Measurements from ENCODE around the gene DAB1.

Gene DAB1

GRCh38 chr1:57289781-57290180, 134.1 kb downstream of the DAB1 start (continued):
- no peak for TF ChIP-seq ZNF555 (tag by site-specific recombination; conservative IDR thresholded peaks at IDR 0.05)
- no peak for TF ChIP-seq ZNF692 (tag by site-specific recombination; IDR thresholded peaks at IDR 0.05)
- TF ChIP-seq, protein P1, sequence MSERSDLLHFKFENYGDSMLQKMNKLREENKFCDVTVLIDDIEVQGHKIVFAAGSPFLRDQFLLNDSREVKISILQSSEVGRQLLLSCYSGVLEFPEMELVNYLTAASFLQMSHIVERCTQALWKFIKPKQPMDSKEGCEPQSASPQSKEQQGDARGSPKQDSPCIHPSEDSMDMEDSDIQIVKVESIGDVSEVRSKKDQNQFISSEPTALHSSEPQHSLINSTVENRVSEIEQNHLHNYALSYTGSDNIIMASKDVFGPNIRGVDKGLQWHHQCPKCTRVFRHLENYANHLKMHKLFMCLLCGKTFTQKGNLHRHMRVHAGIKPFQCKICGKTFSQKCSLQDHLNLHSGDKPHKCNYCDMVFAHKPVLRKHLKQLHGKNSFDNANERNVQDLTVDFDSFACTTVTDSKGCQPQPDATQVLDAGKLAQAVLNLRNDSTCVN (tag by site-specific recombination; optimal IDR thresholded peaks at IDR 0.05): no peak
- TF ChIP-seq ZNF362 (tag by site-specific recombination; IDR thresholded peaks at IDR 0.05): no peak
- TF ChIP-seq ZNF292 (tag by site-specific recombination; IDR thresholded peaks at IDR 0.05; ENCODE audit: borderline replicate concordance, low read depth): no peak
- TF ChIP-seq ZNF529 (tag by site-specific recombination; IDR thresholded peaks at IDR 0.05; ENCODE audit: insufficient replicate concordance): no peak
- no peak for TF ChIP-seq ZNF433 (tag by site-specific recombination; IDR thresholded peaks at IDR 0.05; ENCODE audit: low read depth)

DNA sequence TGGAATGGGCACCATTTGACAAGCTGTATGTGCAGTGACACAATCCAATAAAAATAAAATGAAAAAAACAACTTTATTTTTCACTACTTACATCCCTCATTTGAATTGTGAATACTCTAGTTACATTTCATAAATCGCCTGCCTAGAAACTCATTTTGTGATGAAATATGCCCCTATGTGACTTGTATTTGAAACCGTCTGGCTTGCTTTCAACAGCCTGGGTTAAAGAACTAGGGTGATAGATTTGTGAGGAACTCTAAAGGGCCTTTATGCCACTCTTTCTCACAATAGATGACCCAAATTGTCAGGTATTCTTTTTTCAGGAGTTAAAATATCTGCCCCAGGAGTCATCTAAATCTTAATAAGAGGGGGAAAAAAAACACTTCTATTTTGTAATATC, 137.9 kb downstream of the DAB1 start:
- H3K4me1 ChIP-seq (ENCODE audit: control insufficient read depth, insufficient read depth, low read length): no peaks in the 10 kb centered on the region
- ChIA-PET CTCF (interaction anchor here (0.6 kb wide), 2 partner anchors 12 to 463 kb away, joined by 3 read pairs; no protein-coding TSS in a partner anchor), POLR2A (no interaction called here)
- TF ChIP-seq ZNF785 (tag by site-specific recombination; IDR thresholded peaks at IDR 0.05) (no peak), GLIS1 (tag by site-specific recombination; IDR thresholded peaks at IDR 0.05) (no peak), ZNF155 (tag by site-specific recombination; IDR thresholded peaks at IDR 0.05) (no peak), REPIN1 (tag by site-specific recombination; IDR thresholded peaks at IDR 0.05; ENCODE audit: low read depth) (no peak), ZNF221 (tag by site-specific recombination; IDR thresholded peaks at IDR 0.05; ENCODE audit: borderline replicate concordance) (no peak), ZNF621 (tag by site-specific recombination; IDR thresholded peaks at IDR 0.05) (no peak), EGR2 (tag by site-specific recombination; IDR thresholded peaks at IDR 0.05; ENCODE audit: low read depth) (no peak)
- H3K4me3 ChIP-seq (ENCODE audit: low read depth, low read length): no peak overlapping the region
- H3K27ac ChIP-seq (ENCODE audit: extremely low read depth, low read depth, low read length): no peak overlapping the region
- no peaks in the 10 kb centered on the region for H3K9me3 ChIP-seq (ENCODE audit: control insufficient read depth, insufficient read depth, low read depth, low read length)
- H3K36me3 ChIP-seq (ENCODE audit: control insufficient read depth in 2 of 2, insufficient read depth in 1 of 2, low read length in 2 of 2): no peaks in the 10 kb centered on the region

GRCh38 chr1:57282411-57282810, 141.4 kb downstream of the DAB1 start:
- Histone ChIP-seq H3K4me3 (ENCODE audit: low read depth, low read length) (no peak overlapping the region), H3K4me1 (ENCODE audit: control insufficient read depth, insufficient read depth, low read length) (no peaks in the 10 kb centered on the region), H3K36me3 (ENCODE audit: control insufficient read depth in 2 of 2, insufficient read depth in 1 of 2, low read length in 2 of 2) (no peaks in the 10 kb centered on the region), H3K9me3 (ENCODE audit: control insufficient read depth, insufficient read depth, low read depth, low read length) (no peaks in the 10 kb centered on the region), H3K27ac (ENCODE audit: extremely low read depth, low read depth, low read length) (no peak overlapping the region)
- ChIA-PET CTCF (interaction anchor here (0.6 to 1.1 kb wide), 2 partner anchors 77 to 1384 kb away, joined by 3 to 4 read pairs; no protein-coding TSS in a partner anchor), POLR2A (no interaction called here)
- TF ChIP-seq ZNF658 (tag by site-specific recombination; IDR thresholded peaks at IDR 0.05) (no peak), ZNF549 (tag by site-specific recombination; IDR thresholded peaks at IDR 0.05) (no peak), ZNF596 (tag by site-specific recombination; IDR thresholded peaks at IDR 0.05) (no peak), ZNF664 (tag by site-specific recombination; IDR thresholded peaks at IDR 0.05) (no peak), YY2 (tag by site-specific recombination; IDR thresholded peaks at IDR 0.05) (no peak), ZNF621 (tag by site-specific recombination; IDR thresholded peaks at IDR 0.05) (no peak), BCL11A (tag by site-specific recombination; IDR thresholded peaks at IDR 0.05; ENCODE audit: low read depth) (no peak), ZNF623 (tag by site-specific recombination; IDR thresholded peaks at IDR 0.05) (no peak), ZNF426 (tag by site-specific recombination; IDR thresholded peaks at IDR 0.05) (no peak)
- TF ChIP-seq, protein P2, sequence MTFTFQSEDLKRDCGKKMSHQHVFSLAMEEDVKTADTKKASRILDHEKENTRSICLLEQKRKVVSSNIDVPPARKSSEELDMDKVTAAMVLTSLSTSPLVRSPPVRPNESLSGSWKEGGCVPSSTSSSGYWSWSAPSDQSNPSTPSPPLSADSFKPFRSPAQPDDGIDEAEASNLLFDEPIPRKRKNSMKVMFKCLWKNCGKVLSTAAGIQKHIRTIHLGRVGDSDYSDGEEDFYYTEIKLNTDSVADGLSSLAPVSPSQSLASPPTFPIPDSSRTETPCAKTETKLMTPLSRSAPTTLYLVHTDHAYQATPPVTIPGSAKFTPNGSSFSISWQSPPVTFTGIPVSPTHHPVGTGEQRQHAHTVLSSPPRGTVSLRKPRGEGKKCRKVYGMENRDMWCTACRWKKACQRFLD (tag by site-specific recombination; IDR thresholded peaks at IDR 0.05): no peak
- TF ChIP-seq, protein P3, sequence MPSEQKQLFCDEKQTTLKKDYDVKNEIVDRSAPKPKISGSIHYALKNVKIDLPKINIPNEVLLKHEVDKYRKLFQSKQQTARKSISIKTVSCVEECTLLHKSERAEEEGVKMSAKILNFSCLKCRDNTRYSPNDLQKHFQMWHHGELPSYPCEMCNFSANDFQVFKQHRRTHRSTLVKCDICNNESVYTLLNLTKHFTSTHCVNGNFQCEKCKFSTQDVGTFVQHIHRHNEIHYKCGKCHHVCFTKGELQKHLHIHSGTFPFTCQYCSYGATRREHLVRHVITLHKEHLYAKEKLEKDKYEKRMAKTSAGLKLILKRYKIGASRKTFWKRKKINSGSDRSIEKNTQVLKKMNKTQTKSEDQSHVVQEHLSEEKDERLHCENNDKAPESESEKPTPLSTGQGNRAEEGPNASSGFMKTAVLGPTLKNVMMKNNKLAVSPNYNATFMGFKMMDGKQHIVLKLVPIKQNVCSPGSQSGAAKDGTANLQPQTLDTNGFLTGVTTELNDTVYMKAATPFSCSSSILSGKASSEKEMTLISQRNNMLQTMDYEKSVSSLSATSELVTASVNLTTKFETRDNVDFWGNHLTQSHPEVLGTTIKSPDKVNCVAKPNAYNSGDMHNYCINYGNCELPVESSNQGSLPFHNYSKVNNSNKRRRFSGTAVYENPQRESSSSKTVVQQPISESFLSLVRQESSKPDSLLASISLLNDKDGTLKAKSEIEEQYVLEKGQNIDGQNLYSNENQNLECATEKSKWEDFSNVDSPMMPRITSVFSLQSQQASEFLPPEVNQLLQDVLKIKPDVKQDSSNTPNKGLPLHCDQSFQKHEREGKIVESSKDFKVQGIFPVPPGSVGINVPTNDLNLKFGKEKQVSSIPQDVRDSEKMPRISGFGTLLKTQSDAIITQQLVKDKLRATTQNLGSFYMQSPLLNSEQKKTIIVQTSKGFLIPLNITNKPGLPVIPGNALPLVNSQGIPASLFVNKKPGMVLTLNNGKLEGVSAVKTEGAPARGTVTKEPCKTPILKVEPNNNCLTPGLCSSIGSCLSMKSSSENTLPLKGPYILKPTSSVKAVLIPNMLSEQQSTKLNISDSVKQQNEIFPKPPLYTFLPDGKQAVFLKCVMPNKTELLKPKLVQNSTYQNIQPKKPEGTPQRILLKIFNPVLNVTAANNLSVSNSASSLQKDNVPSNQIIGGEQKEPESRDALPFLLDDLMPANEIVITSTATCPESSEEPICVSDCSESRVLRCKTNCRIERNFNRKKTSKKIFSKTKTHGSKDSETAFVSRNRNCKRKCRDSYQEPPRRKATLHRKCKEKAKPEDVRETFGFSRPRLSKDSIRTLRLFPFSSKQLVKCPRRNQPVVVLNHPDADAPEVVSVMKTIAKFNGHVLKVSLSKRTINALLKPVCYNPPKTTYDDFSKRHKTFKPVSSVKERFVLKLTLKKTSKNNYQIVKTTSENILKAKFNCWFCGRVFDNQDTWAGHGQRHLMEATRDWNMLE (tag by site-specific recombination; conservative IDR thresholded peaks at IDR 0.05; ENCODE audit: low read depth): no peak
